GM12865 (cell line): ENCODE measurements around the gene PDK2.

Experiments used
- DNase-seq: peaks from one replicate; pipeline ENCODE4 v3.0.0; 2010; ENCODE audit warnings: low read depth
- H3K4me3 ChIP-seq: 2 replicates; pipeline ENCODE4 v1.5.1; 2011; ENCODE audit warnings: mild to moderate bottlenecking, low read depth, low read length, control low read depth
- TF ChIP-seq, protein P1 (sequence below): IDR thresholded peaks from 2 replicates; pipeline ENCODE4 v1.5.1; 2011; ENCODE audit warnings: low read length, control low read depth, low read depth, inconsistent platforms; ENCODE audit not compliant: insufficient read depth; ENCODE audit errors: missing control alignments

Gene PDK2

DNA sequence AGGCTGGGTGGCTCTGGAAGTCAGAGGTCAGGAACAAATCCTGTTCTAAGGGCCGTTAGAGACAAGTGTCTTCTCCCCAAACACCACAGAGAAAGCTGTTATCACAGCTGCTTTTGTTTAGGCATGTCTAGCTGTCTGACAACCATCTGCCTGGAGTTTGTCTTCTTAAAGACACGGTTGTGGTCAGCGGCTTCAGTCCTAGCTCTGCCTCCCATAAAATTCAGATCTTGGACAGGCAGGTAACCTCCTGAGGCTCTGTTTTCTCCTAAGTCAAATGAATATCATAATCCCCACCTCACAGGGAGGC is 41.5 kb upstream of the PDK2 start:
- no peak overlapping the region for H3K4me3 ChIP-seq
- DNase-seq = no peak
- TF ChIP-seq, protein P1, sequence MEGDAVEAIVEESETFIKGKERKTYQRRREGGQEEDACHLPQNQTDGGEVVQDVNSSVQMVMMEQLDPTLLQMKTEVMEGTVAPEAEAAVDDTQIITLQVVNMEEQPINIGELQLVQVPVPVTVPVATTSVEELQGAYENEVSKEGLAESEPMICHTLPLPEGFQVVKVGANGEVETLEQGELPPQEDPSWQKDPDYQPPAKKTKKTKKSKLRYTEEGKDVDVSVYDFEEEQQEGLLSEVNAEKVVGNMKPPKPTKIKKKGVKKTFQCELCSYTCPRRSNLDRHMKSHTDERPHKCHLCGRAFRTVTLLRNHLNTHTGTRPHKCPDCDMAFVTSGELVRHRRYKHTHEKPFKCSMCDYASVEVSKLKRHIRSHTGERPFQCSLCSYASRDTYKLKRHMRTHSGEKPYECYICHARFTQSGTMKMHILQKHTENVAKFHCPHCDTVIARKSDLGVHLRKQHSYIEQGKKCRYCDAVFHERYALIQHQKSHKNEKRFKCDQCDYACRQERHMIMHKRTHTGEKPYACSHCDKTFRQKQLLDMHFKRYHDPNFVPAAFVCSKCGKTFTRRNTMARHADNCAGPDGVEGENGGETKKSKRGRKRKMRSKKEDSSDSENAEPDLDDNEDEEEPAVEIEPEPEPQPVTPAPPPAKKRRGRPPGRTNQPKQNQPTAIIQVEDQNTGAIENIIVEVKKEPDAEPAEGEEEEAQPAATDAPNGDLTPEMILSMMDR = no peak

DNA sequence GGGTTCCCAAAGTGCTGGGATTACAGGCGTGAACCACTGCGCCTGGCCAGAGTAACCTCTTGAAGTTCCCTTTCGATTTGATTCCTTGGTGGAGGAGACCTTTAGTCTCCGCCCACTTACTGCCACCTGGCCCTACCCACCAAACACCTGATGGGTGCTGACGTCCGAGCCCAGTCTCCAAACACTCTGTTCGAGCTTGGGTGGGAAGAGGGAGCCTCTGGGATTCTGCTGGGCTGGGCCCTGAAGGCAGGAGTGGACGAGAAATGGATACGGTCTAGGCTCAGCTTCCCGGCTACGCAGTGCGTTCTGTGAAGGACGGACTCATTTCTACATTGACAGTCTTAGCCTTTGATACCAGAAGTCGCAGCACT is 40.1 kb upstream of the PDK2 start:
- no peak for DNase-seq

GRCh38 chr17:50055426-50056216 is 39.5 kb upstream of the PDK2 start, which contains the start of gene ITGA3:
ITGA3 (plus strand) TSS chr17:50056110; CDS start chr17:50056440, 330 bp downstream.
- TF ChIP-seq, protein P1 = no peak
- DNase-seq = peak; percentile 83

More for the DNA sequence above, 40.1 kb upstream of the PDK2 start:
- TF ChIP-seq, protein P1 = no peak
- H3K4me3 ChIP-seq = peak overlapping the region; percentile 68

GRCh38 chr17:50056217-50056960 is 38.8 kb upstream of the PDK2 start:
- TF ChIP-seq, protein P1 = peak; percentile 55
- DNase-seq = peak; percentile 81
- H3K4me3 ChIP-seq = peak overlapping the region; percentile 68

More at GRCh38 chr17:50055426-50056216, 39.5 kb upstream of the PDK2 start, which contains the start of gene ITGA3:
- H3K4me3 ChIP-seq = peak within 1 kb of the TSS; percentile 68

GRCh38 chr17:50056961-50057330 is 38.2 kb upstream of the PDK2 start:
- DNase-seq = no peak
- TF ChIP-seq, protein P1 = no peak

DNA sequence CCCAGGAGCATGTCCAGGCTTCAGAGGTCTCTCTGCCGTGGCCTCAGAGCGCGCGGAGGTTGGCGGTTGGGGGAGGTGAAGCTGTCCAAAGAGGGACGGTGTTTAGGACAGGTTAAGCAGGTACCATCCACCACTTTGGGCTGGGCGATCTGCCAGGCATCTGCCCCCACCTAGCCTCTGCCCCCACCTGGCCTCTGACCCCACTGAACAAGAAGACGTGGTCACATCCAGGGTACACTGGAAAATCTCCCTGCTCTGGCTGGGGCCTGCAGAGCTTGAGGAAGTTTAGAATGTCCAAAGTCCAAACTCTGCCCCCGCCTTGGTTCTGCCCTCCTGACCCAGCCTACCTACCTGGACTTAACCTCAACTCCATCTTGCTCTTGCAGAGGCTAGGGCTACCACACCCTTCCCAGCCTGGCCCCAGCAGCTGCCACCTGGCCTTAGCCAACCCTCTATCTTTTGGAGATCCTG is 37.6 kb upstream of the PDK2 start:
- TF ChIP-seq, protein P1 = no peak
- DNase-seq = no peak
- no peak overlapping the region for H3K4me3 ChIP-seq

More at GRCh38 chr17:50056961-50057330, 38.2 kb upstream of the PDK2 start:
- H3K4me3 ChIP-seq = peak overlapping the region; percentile 68
